GM06990 (cell line): Measurements from ENCODE around the gene NPAS3.

Experiments
- DNase-seq: peaks from one replicate; pipeline ENCODE4 v3.0.0-alpha.2; 2011; ENCODE audit not compliant: insufficient read length; ENCODE audit errors: extremely low read depth
- H3K27me3 ChIP-seq: replicated peaks from 2 replicates; pipeline ENCODE4 v1.6.0; 2011; ENCODE audit warnings: low read length; ENCODE audit not compliant: control insufficient read depth, insufficient read depth
- H3K36me3 ChIP-seq: 2 replicates; pipeline ENCODE4 v1.5.1; 2011; ENCODE audit warnings: low read length; ENCODE audit not compliant: control insufficient read depth, insufficient read depth
- H3K4me3 ChIP-seq: replicated peaks from 2 replicates; pipeline ENCODE4 v1.5.1; 2011; ENCODE audit warnings: low read depth, mild to moderate bottlenecking, control low read depth, low read length
- TF ChIP-seq, protein P1 (sequence below): IDR thresholded peaks from 2 replicates; pipeline ENCODE4 v1.5.1; 2011; ENCODE audit warnings: low read length, control low read depth, mild to moderate bottlenecking, inconsistent platforms; ENCODE audit not compliant: insufficient read depth, poor library complexity, severe bottlenecking

NPAS3 gene

DNA sequence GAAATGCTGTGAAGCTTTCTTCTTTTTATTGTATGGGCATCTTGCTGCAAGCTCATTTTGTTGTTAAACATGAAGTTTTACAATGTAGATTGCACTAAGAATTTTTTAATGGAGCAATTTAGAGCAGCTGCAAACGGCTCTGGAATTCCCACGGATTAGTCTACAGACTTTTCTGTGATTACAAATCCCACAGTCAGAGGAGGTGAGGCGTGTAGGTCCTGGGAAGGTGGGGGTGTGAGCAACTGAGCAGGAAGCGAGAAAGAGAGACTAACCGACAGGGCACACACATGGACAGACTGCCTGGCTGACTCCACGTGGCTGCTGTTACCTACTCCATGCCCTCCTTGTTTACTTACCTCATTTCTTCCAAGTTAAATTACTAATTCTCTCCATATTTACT, 348.5 kb downstream of the NPAS3 start:
- no peaks in the 10 kb centered on the region for H3K27me3 ChIP-seq
- TF ChIP-seq, protein P1, sequence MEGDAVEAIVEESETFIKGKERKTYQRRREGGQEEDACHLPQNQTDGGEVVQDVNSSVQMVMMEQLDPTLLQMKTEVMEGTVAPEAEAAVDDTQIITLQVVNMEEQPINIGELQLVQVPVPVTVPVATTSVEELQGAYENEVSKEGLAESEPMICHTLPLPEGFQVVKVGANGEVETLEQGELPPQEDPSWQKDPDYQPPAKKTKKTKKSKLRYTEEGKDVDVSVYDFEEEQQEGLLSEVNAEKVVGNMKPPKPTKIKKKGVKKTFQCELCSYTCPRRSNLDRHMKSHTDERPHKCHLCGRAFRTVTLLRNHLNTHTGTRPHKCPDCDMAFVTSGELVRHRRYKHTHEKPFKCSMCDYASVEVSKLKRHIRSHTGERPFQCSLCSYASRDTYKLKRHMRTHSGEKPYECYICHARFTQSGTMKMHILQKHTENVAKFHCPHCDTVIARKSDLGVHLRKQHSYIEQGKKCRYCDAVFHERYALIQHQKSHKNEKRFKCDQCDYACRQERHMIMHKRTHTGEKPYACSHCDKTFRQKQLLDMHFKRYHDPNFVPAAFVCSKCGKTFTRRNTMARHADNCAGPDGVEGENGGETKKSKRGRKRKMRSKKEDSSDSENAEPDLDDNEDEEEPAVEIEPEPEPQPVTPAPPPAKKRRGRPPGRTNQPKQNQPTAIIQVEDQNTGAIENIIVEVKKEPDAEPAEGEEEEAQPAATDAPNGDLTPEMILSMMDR: no peak
- no peaks in the 10 kb centered on the region for H3K36me3 ChIP-seq
- H3K4me3 ChIP-seq: no peak overlapping the region
- no peak for DNase-seq

DNA sequence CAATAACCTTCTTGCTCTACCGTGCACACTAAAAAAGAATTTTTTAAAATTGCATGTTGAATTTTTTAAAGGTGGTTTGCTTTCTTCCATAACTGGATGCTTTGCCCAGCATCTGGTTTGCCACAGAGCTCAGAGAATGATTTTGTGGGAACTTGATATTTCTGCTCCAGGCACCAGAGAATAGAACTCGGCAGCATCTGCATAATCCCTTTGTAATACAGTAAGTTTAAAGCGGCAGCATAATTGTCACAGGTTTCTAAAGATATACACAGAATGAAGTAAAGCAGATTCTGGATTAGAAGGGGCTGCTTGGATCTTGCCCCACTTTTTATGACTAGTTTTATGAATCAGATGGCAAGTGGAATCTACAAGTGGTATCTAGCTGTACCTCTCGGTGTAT, 352.0 kb downstream of the NPAS3 start:
- DNase-seq: no peak
- no peak overlapping the region for H3K4me3 ChIP-seq
- no peaks in the 10 kb centered on the region for H3K36me3 ChIP-seq
- TF ChIP-seq, protein P1: no peak
- H3K27me3 ChIP-seq: no peaks in the 10 kb centered on the region

DNA sequence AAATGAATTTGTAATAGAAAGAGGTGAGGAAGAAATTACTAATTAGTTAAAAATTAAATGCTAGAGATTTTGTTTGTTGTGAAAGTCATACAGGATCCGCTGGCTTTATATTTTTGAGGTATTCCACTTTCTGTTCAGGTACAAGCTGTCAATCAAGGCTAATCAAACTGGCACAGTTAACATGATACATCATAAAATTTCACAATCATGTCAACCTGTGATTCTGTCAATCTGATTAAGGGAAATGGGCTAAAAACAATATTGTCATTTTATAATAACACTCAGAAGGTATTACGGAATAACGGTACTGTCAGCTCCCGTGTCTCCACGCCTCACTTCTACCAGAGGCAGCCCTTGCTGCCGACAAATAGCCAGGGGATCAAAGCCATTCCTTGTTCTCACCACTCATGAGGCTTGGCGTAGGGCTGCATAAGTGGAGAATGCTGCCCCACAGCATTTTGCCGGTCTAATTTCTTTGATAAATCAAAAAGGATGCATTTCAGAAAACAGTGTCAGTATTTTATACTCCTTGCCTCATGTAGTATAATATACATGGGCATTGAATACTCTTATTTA, 352.9 kb downstream of the NPAS3 start:
- H3K36me3 ChIP-seq: no peaks in the 10 kb centered on the region
- TF ChIP-seq, protein P1: no peak
- no peak overlapping the region for H3K4me3 ChIP-seq
- DNase-seq: no peak
- H3K27me3 ChIP-seq: no peaks in the 10 kb centered on the region

DNA sequence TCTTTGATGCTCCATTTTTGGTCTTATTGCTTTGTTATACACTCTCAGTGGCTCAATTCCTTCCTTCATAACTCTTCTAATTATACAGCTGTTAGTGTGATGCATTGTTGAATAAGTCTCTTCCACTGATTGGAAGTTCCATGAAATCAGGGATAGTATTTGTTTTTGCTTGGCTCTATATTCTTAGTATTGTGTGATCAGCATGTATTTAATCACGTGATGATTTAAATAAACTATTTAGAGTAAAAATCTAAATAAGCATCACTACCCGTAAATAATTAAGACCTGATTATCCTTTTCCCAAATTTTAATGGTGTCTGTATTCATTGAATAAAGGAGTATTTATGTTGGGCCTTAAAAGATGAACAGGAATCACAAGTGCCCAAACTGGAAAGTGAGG, 355.7 kb downstream of the NPAS3 start:
- DNase-seq: no peak
- H3K27me3 ChIP-seq: no peaks in the 10 kb centered on the region
- no peak overlapping the region for H3K4me3 ChIP-seq
- no peaks in the 10 kb centered on the region for H3K36me3 ChIP-seq
- TF ChIP-seq, protein P1: no peak

DNA sequence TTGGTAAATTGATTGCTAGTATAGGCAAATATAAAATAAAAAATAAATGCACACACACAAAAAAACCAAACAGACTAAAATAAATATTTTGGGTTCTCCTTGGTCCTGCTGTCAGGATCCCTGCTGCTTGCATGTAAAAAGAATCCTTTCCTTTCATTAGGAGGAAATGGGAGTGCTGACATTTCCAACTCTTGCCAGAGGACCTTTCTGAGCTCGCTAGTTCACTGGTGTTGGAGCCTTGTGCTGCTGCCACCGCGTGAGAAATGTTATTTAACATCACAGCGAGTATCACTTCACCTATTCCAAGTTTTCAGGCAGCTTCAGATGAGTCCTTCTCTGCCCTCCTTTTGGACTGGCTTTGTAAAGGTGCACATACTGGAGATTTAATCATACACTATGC, 358.9 kb downstream of the NPAS3 start:
- no peaks in the 10 kb centered on the region for H3K36me3 ChIP-seq
- DNase-seq: no peak
- H3K27me3 ChIP-seq: no peaks in the 10 kb centered on the region
- H3K4me3 ChIP-seq: no peak overlapping the region
- TF ChIP-seq, protein P1: no peak

DNA sequence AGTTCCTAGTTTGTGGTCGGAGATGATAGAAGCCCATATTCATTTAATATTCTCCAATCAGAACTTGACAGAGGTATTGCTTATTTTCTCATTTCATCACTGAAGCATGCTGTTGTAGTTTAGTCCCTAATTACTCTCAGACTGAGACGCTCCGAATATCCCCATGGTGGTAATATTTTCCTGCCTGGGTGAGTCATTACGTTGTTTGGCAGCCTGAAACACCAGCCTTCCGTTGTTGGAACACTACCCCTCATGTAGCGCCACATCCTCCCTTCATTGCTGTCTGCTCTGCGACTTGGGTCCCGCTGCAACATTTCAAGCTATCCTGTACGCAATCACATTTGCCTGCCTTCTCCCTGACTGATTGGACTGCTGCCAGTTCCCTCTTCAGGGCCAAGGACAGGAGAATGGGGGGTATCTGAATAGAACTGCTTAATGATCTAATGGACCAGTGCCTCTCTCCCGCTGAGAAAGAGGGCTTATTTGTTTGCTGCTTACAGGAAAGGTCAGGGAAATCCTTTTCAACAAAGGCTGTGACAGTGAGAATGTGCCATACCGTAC, 369.1 kb downstream of the NPAS3 start:
- Histone ChIP-seq H3K4me3 (no peak overlapping the region), H3K27me3 (no peaks in the 10 kb centered on the region), H3K36me3 (no peaks in the 10 kb centered on the region)
- TF ChIP-seq, protein P1: no peak
- DNase-seq: no peak
